Ishikawa (cell line): Measurements from ENCODE around the gene FRAS1.

Experiments
- CEBPB ChIP-seq: IDR thresholded peaks from 2 replicates; pipeline ENCODE4 v1.6.1; 2012
- CREB1 ChIP-seq: IDR thresholded peaks from 2 replicates; pipeline ENCODE4 v1.6.1; 2012; ENCODE audit warnings: low read depth
- EGR1 ChIP-seq: IDR thresholded peaks from 2 replicates; pipeline ENCODE4 v1.6.1; 2012
- EP300 ChIP-seq: IDR thresholded peaks from 2 replicates; pipeline ENCODE4 v1.6.1; 2012; ENCODE audit warnings: borderline replicate concordance
- FOXM1 ChIP-seq: IDR thresholded peaks from 2 replicates; pipeline ENCODE4 v1.6.1; 2012; ENCODE audit warnings: low read depth, borderline replicate concordance
- NFIC ChIP-seq: IDR thresholded peaks from 2 replicates; pipeline ENCODE4 v1.6.1; 2012
- RAD21 ChIP-seq: IDR thresholded peaks from 2 replicates; pipeline ENCODE4 v1.6.1; 2012; ENCODE audit warnings: low read depth
- TAF1 ChIP-seq: IDR thresholded peaks from 2 replicates; pipeline ENCODE4 v1.6.1; 2012; ENCODE audit warnings: low read depth, mild to moderate bottlenecking
- TCF12 ChIP-seq: IDR thresholded peaks from 2 replicates; pipeline ENCODE4 v1.6.1; 2012; ENCODE audit warnings: low read depth
- TEAD4 ChIP-seq: IDR thresholded peaks from 2 replicates; pipeline ENCODE4 v1.6.1; 2012
- YY1 ChIP-seq: IDR thresholded peaks from 2 replicates; pipeline ENCODE4 v1.6.1; 2012; ENCODE audit warnings: low read depth
- ZBTB7A ChIP-seq: IDR thresholded peaks from 2 replicates; pipeline ENCODE4 v1.6.1; 2012; ENCODE audit warnings: low read depth
- TF ChIP-seq, protein P1 (sequence below): IDR thresholded peaks from 2 replicates; pipeline ENCODE4 v1.6.1; 2012
- TF ChIP-seq, protein P2 (sequence below): IDR thresholded peaks from 2 replicates; pipeline ENCODE4 v1.6.1; 2012
- TF ChIP-seq, protein P3 (sequence below): IDR thresholded peaks from 2 replicates; pipeline ENCODE4 v1.6.1; 2012; ENCODE audit warnings: low read depth, mild to moderate bottlenecking

The FRAS1 gene

DNA sequence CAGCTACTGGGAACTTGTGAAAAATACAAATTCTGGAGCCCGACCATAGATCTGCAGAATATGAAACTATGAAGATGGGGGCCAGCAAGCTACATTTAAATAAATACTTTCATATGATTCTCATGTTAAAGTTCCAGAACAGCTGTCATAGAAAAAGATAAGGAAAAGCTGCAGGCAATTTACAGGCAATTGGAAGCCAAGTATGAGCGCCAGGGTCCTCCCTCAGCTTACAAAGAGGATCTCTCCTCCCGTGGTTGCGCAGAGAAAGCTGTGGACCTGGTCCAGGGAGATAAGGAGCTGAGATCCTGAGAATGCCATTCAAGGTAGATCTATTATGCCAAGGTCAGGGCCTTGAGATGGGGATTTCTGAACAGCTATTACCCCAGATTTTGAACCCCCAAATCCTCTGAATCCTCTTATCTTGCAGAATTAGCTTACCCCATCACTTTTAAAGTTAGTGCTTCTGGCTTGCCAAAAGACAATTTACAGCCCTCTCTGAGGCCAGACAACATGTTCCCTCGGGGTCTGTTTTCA lies 25.6 kb upstream of the FRAS1 start:
- no peak for TF ChIP-seq ZBTB7A
- TF ChIP-seq CEBPB: no peak
- TF ChIP-seq TCF12: no peak
- TF ChIP-seq RAD21: no peak
- TF ChIP-seq, protein P1, sequence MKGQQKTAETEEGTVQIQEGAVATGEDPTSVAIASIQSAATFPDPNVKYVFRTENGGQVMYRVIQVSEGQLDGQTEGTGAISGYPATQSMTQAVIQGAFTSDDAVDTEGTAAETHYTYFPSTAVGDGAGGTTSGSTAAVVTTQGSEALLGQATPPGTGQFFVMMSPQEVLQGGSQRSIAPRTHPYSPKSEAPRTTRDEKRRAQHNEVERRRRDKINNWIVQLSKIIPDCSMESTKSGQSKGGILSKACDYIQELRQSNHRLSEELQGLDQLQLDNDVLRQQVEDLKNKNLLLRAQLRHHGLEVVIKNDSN: no peak
- TF ChIP-seq TAF1: no peak
- no peak for TF ChIP-seq TEAD4
- no peak for TF ChIP-seq EP300
- TF ChIP-seq FOXM1: no peak
- TF ChIP-seq, protein P2, sequence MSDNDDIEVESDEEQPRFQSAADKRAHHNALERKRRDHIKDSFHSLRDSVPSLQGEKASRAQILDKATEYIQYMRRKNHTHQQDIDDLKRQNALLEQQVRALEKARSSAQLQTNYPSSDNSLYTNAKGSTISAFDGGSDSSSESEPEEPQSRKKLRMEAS: no peak
- no peak for TF ChIP-seq CREB1
- TF ChIP-seq YY1: no peak
- TF ChIP-seq, protein P3, sequence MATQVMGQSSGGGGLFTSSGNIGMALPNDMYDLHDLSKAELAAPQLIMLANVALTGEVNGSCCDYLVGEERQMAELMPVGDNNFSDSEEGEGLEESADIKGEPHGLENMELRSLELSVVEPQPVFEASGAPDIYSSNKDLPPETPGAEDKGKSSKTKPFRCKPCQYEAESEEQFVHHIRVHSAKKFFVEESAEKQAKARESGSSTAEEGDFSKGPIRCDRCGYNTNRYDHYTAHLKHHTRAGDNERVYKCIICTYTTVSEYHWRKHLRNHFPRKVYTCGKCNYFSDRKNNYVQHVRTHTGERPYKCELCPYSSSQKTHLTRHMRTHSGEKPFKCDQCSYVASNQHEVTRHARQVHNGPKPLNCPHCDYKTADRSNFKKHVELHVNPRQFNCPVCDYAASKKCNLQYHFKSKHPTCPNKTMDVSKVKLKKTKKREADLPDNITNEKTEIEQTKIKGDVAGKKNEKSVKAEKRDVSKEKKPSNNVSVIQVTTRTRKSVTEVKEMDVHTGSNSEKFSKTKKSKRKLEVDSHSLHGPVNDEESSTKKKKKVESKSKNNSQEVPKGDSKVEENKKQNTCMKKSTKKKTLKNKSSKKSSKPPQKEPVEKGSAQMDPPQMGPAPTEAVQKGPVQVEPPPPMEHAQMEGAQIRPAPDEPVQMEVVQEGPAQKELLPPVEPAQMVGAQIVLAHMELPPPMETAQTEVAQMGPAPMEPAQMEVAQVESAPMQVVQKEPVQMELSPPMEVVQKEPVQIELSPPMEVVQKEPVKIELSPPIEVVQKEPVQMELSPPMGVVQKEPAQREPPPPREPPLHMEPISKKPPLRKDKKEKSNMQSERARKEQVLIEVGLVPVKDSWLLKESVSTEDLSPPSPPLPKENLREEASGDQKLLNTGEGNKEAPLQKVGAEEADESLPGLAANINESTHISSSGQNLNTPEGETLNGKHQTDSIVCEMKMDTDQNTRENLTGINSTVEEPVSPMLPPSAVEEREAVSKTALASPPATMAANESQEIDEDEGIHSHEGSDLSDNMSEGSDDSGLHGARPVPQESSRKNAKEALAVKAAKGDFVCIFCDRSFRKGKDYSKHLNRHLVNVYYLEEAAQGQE: no peak
- no peak for TF ChIP-seq EGR1
- TF ChIP-seq NFIC: no peak

DNA sequence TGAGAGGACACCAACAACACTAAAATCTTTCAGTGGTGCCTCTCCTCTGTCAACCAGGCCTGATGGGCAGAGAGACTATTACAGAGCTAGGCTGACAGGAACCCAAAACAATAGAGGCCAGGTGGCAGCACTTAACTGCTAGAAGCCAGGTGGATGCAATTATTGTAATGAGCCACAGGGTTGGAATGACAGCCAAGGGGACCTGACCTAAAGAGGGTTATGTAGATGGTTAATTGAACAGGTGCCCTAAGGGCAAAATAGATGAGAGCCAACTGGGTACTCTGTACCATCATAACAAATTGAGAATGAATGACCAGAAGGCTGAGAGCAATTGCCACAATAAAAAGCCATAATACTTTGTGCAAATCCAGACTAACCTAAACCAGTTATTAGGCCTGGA lies 24.7 kb upstream of the FRAS1 start:
- TF ChIP-seq RAD21: peak; percentile 49
- TF ChIP-seq EGR1: no peak

DNA sequence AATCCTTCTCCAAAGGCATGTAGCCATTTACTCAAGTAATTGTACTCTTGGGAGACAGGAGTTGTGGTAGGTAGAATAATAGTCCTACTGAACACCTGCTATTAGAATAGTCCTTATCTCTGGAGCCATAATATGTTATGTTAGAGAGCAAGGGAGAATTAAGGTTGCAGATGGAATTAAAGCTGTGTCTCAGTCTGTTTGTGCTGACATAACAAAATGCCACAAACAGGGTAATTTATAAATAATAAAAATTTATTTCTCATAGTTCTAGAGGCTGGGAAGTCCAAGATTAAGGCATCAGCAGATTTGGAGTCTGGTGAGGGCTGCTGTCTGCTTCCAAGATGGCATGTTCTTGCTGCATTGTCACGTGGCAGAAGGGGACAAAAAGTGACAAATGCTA lies 24.2 kb upstream of the FRAS1 start:
- TF ChIP-seq RAD21 (no peak), ZBTB7A (no peak)

DNA sequence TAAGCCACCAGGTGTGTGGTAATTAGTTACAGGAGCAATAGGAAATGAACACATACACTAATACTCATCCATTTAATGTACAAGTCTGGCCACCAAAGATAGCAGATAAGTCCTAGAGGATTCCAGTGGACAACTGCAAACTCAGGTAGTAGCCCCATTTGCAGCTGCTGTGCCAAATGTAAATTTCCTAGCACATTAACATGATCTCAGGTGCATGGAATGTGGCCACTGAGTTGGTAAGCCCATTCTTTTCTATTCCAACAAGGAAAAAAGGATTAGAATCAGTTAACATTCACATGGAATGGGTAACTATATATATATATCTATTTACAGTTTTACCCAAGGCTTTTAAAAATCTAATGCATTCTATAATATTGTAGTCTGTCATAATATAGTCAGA lies 23.3 kb upstream of the FRAS1 start:
- TF ChIP-seq RAD21 (no peak), ZBTB7A (no peak), TEAD4 (peak; percentile 74), EP300 (no peak), FOXM1 (no peak)
- TF ChIP-seq, protein P2: no peak
- TF ChIP-seq, protein P1: no peak

DNA sequence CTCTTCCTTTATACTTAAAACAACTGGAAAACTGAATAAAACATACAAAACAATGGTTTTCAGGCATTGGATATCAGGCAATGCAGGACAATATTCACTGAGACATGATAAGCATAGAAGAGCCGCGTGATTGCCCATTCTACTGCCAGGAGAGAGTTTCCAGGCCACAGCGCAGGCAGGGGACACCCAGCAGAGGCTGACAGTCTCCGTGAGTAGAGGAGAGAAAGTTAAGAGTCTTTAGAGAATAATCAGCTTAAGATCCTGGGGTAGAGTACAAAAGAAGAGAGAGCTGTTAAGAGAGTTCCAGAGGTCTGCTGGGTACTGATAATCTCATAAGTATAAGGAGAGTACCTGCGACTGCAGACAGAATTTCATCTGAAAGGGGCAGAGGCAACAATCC lies 18.4 kb upstream of the FRAS1 start:
- TF ChIP-seq EGR1 (no peak), EP300 (no peak), TEAD4 (no peak), YY1 (no peak), TAF1 (no peak), ZBTB7A (no peak), RAD21 (no peak), FOXM1 (no peak), CEBPB (no peak), CREB1 (no peak), TCF12 (no peak), NFIC (no peak)
- TF ChIP-seq, protein P1: no peak
- TF ChIP-seq, protein P3: no peak
- TF ChIP-seq, protein P2: no peak

DNA sequence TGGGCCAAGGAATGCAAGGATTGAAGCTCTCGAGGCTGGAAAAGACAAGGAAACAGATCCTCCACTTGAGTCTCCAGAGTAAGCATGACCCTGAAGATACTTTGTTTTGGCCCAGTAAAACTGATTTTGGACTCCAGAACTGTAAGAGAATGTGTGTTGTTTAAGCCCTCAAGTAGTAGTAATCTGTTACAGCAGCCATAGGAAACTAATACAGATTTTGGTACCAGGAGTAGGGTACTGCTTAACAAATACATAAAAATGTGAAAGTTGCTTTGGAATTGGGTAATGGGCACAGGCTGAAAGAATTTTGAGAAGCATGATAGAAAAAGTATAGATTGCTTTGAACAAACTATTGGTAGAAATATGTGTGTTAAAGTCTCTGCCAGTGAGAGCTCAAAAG lies 17.4 kb upstream of the FRAS1 start:
- TF ChIP-seq TCF12: no peak
- TF ChIP-seq ZBTB7A: no peak
- no peak for TF ChIP-seq RAD21
- TF ChIP-seq TEAD4: no peak
- TF ChIP-seq EP300: no peak
- TF ChIP-seq, protein P2: no peak
- no peak for TF ChIP-seq YY1
- no peak for TF ChIP-seq NFIC
